GM21717 (cell line): ENCODE results near the gene LGMN.
"Not testable (repeated sequence)": the region's sequence is repeated elsewhere in the genome, so short reads cannot be mapped to it uniquely, and the experiment has no call there.

Experiments used
- ATAC-seq: cut with Tn5 transposase; IDR thresholded peaks from one replicate; pipeline ENCODE4 v1.9.1; 2021; ENCODE audit warnings: mild to moderate bottlenecking, moderate library complexity; ENCODE audit not compliant: unreplicated experiment

LGMN gene

GRCh38 chr14:92748259-92749016, at the start of gene LGMN:
Gene LGMN, minus strand, starts transcription at chr14:92748627. Its CDS starts 15,841 bp downstream, at chr14:92732786.
- ATAC-seq, result peak; percentile 74

- no peak for ATAC-seq
These were observed 46.5 kb upstream of the LGMN start for GRCh38 chr14:92794961-92795360.

GRCh38 chr14:92794547-92794941, 46.1 kb upstream of the LGMN start:
- ATAC-seq, result peak; percentile 10

DNA sequence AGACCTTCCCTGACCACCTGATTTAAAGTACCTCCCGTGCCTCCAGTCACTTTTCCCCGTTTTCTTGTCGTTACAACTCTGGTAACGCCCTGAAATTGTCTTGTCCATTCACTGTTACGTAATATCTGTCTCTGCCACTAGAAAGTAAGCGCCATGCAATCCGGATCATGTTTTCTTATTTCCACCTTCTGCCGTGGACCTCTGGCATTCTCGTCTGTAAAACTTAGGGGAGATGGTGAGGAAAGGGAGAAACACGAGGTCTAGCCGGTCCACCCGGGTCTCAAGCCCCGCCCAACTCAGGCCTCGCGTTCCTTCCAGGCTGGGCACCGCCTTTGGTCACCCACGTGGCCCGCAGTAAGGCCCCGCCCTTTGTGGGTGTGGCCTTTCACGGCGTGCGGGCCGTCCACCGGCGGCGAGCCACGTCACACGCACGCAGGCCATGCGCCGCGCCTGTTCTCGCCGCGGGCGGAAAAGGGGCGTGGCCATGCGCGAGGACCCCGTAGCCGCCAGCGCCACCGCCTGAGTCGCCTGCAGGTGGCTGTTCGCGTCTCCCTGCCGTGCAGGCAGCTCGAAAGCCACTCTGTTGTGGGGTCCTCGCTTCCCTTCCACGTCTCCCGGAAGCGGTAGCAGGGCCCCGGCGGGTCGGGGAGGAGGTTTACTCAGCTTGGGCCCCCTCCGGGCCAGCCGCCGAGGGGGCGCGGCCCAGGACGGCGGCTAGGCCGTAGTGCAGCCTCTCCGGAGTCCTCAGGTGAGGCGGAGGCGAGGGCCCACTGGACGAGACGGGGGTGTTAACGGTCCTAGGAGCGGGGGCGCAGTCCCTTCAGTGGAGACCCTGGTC, 45.5 kb upstream of the LGMN start, which contains the start of gene GOLGA5:
Gene GOLGA5, plus strand, starts transcription at position 597 of the 838 bp plus-strand sequence. CDS start 3,133 bp downstream, outside the sequence.
- peak; percentile 90 for ATAC-seq

GRCh38 chr14:92792885-92793284, 44.5 kb upstream of the LGMN start:
- ATAC-seq, result no peak

DNA sequence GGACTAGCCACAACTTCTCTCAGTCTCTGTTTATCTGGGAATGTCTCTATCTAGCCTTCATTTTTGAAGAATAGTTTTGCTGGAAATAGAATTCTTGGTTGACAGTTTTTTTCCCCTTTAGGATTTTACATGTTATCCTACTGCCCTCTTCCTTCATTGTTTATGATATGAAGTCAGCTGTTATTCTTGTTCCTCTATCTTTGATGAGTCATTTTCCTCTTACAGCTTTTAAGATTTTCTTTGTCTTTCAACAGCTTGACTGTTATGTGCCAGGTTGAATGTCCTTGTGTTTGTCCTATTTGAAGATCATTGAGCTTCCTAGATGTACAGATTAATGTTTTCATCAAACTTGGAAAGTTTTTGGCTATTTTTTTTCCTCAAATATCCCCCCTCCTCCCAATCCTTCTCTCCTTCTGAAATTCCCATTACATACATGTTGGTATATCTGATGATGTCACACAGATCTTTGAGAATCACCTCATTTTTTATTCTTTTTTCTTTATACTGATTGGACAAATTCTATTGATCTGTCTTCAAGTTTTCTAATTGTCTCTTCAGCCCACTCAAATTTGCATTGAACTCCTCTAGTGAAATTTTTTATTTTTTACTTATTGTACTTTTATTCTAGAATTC, 41.1 kb upstream of the LGMN start:
- ATAC-seq, result no peak

DNA sequence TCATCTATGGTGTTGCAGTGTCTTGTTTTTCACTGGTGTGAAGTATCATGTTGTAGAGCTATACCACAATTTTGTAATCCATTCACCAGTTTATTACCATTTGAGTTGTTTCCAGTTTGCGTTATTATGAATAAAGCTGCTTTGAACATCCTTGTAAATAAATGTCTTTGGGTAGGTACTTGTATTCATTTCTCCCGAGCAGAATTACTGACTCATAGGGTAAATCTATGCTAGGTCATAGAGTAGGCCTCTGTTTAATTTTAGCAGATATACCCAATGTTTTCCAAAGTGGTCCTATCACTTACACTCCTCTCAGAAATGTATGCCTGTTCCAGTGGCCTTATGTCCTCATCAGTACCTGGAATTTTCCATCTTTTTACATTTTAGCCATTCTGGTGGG, 39.1 kb upstream of the LGMN start:
- ATAC-seq, result no peak

- ATAC-seq, result no peak
These were observed 38.0 kb upstream of the LGMN start for GRCh38 chr14:92786427-92786756.

DNA sequence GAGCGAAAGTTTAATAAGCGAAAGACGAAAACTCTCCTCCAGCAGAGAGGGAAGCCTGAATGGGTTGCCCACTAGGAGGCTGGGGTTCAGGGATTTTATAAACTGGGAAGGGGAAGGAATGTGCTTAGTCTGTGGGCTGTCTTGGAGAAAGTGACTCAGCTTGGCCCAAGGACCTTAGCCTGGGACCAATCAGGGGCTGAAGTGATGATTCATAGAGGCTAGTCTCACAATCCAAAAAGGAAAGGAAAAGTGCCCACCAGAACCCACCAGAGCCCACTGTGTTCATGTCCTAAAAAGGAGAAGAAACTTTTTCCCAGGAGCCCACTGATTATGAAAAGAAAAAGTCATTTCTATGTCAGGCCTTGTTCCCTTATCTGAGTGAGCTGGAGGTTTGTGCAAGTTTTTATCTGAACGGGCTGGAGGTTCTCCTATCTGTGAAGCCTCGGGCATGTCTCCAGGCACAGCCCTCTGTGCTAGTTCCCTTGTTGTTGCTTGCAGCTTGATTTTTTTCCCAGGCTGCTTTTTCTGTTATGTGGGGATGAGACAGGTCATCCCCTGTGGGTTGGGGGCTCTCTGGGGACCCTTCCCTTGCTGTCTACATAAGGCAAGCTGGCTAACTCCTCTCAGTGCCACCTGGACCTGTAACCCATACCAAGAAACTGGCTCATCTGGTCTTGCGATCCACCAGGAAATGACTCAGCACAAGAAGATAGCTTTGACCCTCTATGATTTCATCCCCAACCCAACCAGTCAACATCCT, 37.4 kb upstream of the LGMN start:
- no peak for ATAC-seq

- ATAC-seq, result no peak
These were observed 35.5 kb upstream of the LGMN start for GRCh38 chr14:92783813-92784431.

DNA sequence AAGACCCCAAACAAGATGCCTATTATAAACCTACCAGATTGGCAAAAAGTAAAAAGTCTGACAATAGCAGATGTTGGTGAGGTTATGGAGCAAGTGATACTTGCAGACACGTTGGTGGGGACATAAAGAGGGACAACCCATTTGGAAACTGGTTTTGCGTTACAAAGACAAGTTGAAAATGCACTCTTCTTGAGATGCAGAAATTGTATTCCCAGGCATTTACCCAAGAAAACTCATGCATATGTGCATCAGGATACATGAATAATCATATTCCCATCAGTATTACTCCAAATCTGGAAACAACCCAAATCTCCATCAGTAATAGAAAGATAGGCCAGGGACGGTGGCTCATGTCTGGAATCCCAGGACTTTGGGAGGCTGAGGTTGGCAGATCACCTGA, 32.9 kb upstream of the LGMN start:
- ATAC-seq, result no peak

GRCh38 chr14:92780444-92781232, 32.2 kb upstream of the LGMN start:
- ATAC-seq, result no peak

GRCh38 chr14:92778868-92779565, 30.6 kb upstream of the LGMN start:
- ATAC-seq, result not testable (repeated sequence)

GRCh38 chr14:92775292-92775691, 26.9 kb upstream of the LGMN start:
- peak; percentile 87 for ATAC-seq

DNA sequence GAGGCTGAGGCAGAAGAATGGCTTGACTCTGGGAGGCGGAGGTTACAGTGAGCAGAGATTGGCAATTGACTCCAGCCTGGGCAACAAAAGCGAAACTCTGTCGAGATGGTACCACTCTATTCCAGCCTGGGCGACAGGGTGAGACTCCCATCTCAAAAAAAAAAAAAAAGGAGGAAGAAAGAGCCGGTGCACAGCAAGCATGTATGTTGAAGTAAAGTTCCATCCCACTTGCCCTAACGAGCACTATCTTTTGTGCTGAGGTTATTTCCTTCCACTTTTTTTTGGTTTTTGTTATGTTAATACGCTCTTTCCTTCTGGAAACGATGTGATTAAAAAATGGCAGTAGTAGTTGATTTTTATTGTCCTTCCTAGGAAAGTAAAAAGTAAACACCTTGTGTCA, 26.1 kb upstream of the LGMN start:
- no peak for ATAC-seq

- ATAC-seq, result no peak
These were observed 22.1 kb upstream of the LGMN start for GRCh38 chr14:92770484-92770883.

DNA sequence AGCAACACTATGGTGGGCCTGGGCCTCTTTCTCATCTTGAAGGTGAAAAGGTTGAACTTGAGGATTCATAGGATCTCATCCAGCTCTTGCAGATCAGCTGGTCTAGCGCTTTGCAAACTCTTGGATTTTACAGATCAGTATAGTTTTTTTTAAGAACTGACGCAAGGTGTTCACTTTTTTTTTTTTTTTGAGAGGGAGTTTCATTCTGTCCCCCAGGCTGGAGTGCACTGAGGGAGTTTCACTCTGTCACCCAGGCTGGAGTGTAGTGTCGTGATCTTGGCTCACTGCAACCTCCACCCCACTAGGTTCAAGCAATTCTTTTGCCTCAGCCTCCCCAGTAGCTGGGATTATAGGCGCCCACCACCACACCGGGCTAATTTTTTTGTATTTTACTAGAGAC, 20.4 kb upstream of the LGMN start:
- ATAC-seq, result peak; percentile 7

GRCh38 chr14:92768236-92768635, 19.8 kb upstream of the LGMN start:
- peak; percentile 90 for ATAC-seq
